ENCODE measurements around the gene MYO7B.

Gene MYO7B

GRCh38 chr2:127560201-127560930 is 24.9 kb downstream of the MYO7B start:
- ATAC-seq: no peak; the same call in 2 of the 3 replicates

GRCh38 chr2:127560931-127561280 is 25.4 kb downstream of the MYO7B start:
- no peak; the same call in 2 of the 3 replicates for ATAC-seq
- TF ChIP-seq GLIS3 (CRISPR knock-in tag; IDR thresholded peaks at IDR 0.05): no peak
- TF ChIP-seq ARNTL (CRISPR knock-in tag; IDR thresholded peaks at IDR 0.05; ENCODE audit: borderline replicate concordance, low read depth): no peak
- no peak for TF ChIP-seq CSRNP3 (CRISPR knock-in tag; IDR thresholded peaks at IDR 0.05)
- no peak for TF ChIP-seq ZNF8 (CRISPR knock-in tag; IDR thresholded peaks at IDR 0.05)
- TF ChIP-seq ZC3H10 (CRISPR knock-in tag; IDR thresholded peaks at IDR 0.05): no peak
- no peak for TF ChIP-seq TCF4 (CRISPR knock-in tag; IDR thresholded peaks at IDR 0.05; ENCODE audit: borderline replicate concordance)
- no peak for TF ChIP-seq ZNF70 (CRISPR knock-in tag; IDR thresholded peaks at IDR 0.05)
- no peak for TF ChIP-seq BACH2 (CRISPR knock-in tag; IDR thresholded peaks at IDR 0.05; ENCODE audit: borderline replicate concordance)
- no peak for TF ChIP-seq POU6F1 (CRISPR knock-in tag; IDR thresholded peaks at IDR 0.05; ENCODE audit: borderline replicate concordance, low read depth)
- TF ChIP-seq ZFP30 (CRISPR knock-in tag; IDR thresholded peaks at IDR 0.05): no peak
- TF ChIP-seq ZNF565 (CRISPR knock-in tag; conservative IDR thresholded peaks at IDR 0.05; ENCODE audit: low read depth): no peak
- TF ChIP-seq ESRRG (CRISPR knock-in tag; IDR thresholded peaks at IDR 0.05): no peak
- no peak for TF ChIP-seq SNAI2 (CRISPR knock-in tag; IDR thresholded peaks at IDR 0.05)
- no peak for TF ChIP-seq TOX (CRISPR knock-in tag; IDR thresholded peaks at IDR 0.05; ENCODE audit: borderline replicate concordance)
- no peak for TF ChIP-seq CSDC2 (CRISPR knock-in tag; IDR thresholded peaks at IDR 0.05)

More at GRCh38 chr2:127560201-127560930, 24.9 kb downstream of the MYO7B start:
- no peak for TF ChIP-seq PPARA (CRISPR knock-in tag; IDR thresholded peaks at IDR 0.05; ENCODE audit: borderline replicate concordance)
- TF ChIP-seq ARNTL (CRISPR knock-in tag; IDR thresholded peaks at IDR 0.05; ENCODE audit: borderline replicate concordance, low read depth): no peak

GRCh38 chr2:127561371-127561770 is 25.9 kb downstream of the MYO7B start:
- no peak for TF ChIP-seq TOX (CRISPR knock-in tag; IDR thresholded peaks at IDR 0.05; ENCODE audit: borderline replicate concordance)
- ATAC-seq: no peak

- ATAC-seq: no peak
- TF ChIP-seq CSRNP3 (CRISPR knock-in tag; IDR thresholded peaks at IDR 0.05) (no peak), OSR1 (CRISPR knock-in tag; IDR thresholded peaks at IDR 0.05) (no peak), PPARA (CRISPR knock-in tag; IDR thresholded peaks at IDR 0.05; ENCODE audit: borderline replicate concordance) (no peak), TCF4 (CRISPR knock-in tag; IDR thresholded peaks at IDR 0.05; ENCODE audit: borderline replicate concordance) (no peak), ZFP3 (CRISPR knock-in tag; IDR thresholded peaks at IDR 0.05) (no peak), POU6F1 (CRISPR knock-in tag; IDR thresholded peaks at IDR 0.05; ENCODE audit: borderline replicate concordance, low read depth) (no peak), PATZ1 (CRISPR knock-in tag; IDR thresholded peaks at IDR 0.05; ENCODE audit: borderline replicate concordance) (no peak), ZFP30 (CRISPR knock-in tag; IDR thresholded peaks at IDR 0.05) (no peak), ARNTL (CRISPR knock-in tag; IDR thresholded peaks at IDR 0.05; ENCODE audit: borderline replicate concordance, low read depth) (no peak), TSHZ2 (CRISPR knock-in tag; IDR thresholded peaks at IDR 0.05) (no peak), ISL1 (CRISPR knock-in tag; IDR thresholded peaks at IDR 0.05) (no peak), ZNF8 (CRISPR knock-in tag; IDR thresholded peaks at IDR 0.05) (no peak)
Measured at GRCh38 chr2:127562936-127563335, 27.5 kb downstream of the MYO7B start.

All from SK-N-SH treated with all-trans-retinoic acid at 6 μM for 48 hours (cell line).